GM21528 (cell line): Measurements from ENCODE around the gene DGKD.
"Not testable (repeated sequence)": the region's sequence is repeated elsewhere in the genome, so short reads cannot be mapped to it uniquely, and the experiment has no call there.

Experiments
- ATAC-seq: cut with Tn5 transposase; IDR thresholded peaks from one replicate; pipeline ENCODE4 v1.9.1; 2021; ENCODE audit warnings: mild to moderate bottlenecking, moderate library complexity; ENCODE audit not compliant: unreplicated experiment, low FRiP score

The DGKD gene

GRCh38 chr2:233358947-233359346 is 4.7 kb downstream of the DGKD start:
- ATAC-seq = no peak

GRCh38 chr2:233359823-233360222 is 5.5 kb downstream of the DGKD start:
- ATAC-seq = no peak

DNA sequence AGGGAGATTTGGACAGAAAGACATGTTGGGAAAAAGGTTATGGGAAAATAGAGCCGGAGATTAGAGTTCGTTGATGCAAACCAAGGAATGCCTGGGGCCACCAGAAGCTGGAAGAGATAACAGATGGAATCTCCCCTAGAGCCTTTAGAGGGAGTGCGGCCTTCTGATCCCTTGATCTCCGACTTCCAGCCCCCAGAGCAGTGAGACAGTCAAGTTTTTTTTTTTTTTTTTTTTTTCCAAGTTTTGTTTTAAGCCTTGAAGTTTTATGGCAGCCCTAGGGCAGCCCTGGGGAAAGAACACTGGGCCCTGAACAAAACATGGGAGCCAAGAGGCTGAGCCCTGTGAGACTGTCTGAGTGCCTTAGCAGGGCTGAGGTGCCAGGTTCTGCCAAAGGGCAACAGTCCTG is 6.5 kb downstream of the DGKD start:
- no peak for ATAC-seq

DNA sequence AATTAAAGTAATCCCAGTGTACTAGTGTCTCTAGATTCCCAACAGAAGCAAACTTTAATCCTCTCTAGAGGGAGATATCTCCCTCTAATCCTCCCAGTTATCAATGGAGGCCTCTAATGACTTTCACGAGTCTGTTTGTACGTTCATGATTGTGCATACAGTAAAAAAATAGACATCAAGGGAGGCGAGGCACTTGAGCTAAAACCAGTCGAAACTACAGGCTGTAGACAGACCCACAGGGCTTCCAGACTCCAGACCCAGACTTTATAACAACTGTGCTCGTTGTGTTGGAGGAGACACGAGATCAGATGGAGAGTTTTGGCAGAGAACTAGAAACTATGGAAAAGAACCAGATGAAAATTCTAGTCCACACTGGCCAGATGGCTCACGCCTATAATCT is 7.0 kb downstream of the DGKD start:
- no peak for ATAC-seq

DNA sequence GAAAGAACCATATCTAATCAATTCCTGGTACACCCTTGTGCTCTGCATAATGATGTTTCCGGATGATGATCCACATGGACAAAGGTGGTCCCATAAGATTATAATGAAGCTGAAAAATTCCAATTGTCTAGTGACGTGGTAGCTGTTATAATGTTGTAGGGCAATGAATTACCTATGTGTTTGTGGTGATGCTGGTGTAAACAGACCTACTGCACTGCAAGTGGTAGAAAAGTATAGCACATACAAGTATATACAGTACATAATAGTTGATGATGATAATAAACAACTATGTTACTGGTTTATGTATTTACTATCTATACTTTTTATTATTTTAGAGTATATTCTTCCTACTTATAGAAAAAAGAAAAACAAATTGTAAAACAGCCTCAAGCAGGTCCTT is 8.4 kb downstream of the DGKD start:
- no peak for ATAC-seq

GRCh38 chr2:233363744-233364235 is 9.5 kb downstream of the DGKD start:
- ATAC-seq = peak; percentile 72

- no peak for ATAC-seq
Measured at GRCh38 chr2:233365861-233366520, 11.7 kb downstream of the DGKD start.

- ATAC-seq = no peak
Measured at GRCh38 chr2:233367586-233367985, 13.3 kb downstream of the DGKD start.

- no peak for ATAC-seq
Measured at GRCh38 chr2:233368756-233369155, 14.5 kb downstream of the DGKD start.

DNA sequence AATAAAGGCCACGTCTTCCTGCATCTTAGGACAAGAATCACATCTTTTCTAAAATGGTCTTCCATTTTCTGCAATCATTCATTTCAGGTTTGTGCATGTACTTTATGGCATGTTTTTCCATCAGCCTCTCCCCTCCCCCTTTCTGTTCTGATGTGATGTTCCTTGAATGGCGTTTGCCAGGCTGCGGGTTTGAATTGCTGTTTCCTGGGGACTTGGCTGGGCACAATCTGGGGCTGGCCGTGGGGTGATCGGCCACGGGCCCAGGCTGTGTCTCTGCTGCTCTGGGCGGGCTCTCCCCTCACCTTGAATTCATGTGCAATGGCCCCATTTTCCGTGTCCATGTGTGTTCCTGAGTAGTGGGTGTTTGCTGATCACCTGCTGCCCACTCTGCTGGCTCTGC is 15.2 kb downstream of the DGKD start:
- no peak for ATAC-seq

GRCh38 chr2:233369897-233370685 is 15.8 kb downstream of the DGKD start:
- no peak for ATAC-seq

DNA sequence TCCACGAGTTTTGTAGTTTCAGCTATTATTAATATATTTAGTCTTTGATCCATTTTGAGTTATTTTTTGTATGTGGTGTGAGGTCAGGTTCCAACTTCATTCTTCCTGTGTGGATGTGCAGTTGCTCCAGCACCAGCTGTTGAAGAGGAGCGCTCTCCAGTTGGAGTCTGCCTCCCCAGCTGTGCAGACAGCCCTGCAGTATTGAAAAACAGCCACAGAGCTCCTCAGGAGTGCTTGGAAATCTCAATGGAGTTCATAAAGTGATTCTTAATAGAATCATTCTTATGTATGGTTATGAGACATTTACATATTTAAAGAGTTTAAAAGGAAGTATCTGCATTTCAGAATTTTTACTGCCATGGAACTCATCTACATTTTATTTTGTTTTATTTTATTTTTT is 17.3 kb downstream of the DGKD start:
- no peak for ATAC-seq

DNA sequence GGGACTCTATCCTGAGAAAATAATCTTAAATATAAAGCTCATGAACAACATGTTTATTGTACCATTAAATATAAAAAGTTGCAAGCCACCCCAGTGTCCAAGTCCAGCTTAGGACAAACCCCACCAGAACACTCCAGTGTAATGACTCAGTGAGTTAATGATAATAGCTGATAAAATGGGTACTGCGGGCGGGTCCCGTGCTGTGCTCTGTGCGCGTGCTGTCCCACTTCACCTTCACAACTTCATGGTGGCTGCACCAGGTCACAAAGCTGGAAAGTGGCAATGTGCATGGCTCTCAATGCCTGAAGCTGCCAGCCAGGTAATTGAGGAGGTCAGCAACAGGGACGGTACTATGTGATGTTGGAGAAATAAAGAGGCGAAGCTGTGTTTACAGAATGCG is 18.6 kb downstream of the DGKD start:
- no peak for ATAC-seq

GRCh38 chr2:233373316-233373715 is 19.0 kb downstream of the DGKD start:
- no peak for ATAC-seq

- not testable (repeated sequence) for ATAC-seq
Measured at GRCh38 chr2:233374776-233375175, 20.5 kb downstream of the DGKD start.

DNA sequence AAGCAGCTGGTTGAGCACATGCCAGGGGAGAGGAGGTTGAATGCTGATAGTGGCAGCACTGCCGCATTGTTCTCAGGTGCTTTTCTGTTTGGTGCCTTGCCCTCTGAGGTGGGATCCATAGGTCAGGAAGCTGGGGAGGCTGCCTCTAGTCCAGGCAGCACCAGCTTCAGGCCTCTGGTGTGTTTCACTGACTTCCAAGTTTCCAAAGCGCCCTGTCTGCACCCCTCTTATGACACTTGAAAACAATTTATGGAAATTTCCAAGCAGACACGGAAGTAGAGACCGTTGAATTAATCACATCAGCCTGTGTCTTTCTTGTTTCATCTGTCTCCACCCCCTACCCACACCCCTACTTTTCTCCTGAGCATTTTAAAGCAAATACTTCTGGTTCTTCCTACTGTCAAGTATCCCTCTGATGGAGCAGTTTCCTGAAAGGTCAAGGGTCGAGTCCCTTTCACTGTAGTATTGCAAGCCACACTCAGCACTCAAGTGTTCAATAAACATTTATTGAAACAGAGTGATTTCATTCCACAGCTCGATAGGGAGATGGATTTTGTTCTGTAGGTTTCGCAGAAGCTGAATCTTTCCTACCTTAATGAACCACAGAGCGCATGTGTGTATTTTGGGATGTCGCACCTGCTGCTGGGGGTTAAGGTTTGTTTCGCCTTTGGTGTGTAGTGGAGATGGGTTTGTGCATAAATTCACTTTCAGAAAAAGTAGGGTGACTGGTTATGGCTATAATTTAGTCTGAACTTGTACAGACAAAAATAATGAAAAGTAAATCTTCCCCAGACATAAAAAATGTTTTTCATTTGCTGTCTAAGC is 21.4 kb downstream of the DGKD start:
- ATAC-seq = no peak

- ATAC-seq = no peak
Measured at GRCh38 chr2:233379034-233379433, 24.7 kb downstream of the DGKD start.

DNA sequence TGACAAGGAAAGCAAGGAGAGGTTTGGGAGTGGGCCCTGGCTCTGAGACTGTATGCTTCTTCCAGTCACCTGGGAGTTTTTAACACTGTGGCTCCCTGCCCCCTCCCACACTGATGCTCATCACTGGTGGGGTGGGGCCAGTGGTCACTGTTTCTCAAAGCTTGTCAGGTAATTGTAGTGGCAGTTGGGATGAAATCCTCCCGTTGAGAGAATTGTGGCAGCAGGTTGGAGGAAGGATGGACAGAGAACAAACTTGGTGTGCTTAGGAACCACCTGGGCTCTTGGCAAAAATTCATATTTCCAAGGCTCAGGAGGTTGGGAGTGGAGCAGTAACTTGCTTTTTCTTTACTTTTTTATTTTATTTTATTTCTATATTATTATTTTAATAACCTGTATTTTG is 25.1 kb downstream of the DGKD start:
- ATAC-seq = no peak

- ATAC-seq = peak; percentile 40
Measured at GRCh38 chr2:233380132-233380895, 26.0 kb downstream of the DGKD start.

DNA sequence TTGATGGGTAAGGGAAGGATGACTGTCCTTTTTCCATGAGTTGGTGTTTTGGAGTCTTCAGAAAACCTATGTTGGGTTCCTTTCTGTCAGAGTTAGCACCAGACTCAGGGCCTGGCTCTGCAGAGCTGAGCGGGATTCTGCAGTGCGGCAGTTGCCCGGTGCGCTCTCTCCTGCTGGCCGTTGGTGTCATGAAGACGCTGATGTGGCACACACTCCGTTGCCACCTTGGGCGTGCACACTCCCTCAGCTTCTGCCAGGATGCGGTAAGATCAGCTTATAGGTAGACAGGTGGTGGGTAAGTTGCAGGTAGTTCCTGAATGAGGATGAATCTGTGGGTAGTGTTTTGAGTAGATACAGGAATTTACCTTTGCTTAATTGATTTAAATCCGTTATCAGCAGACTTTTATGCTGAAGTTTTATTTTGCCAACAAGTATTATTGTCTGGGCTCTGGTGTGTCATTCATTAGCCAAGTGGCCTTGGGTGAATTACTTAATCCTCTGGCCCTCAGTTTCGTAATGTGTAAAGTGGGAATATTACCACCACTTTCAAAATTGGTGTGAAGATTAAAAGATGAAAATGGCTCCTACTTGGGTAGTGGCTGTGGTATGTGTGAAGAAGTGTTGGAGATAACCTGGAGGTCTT is 26.8 kb downstream of the DGKD start:
- ATAC-seq = no peak
